M059J (cell line): ENCODE measurements around the gene DISP3. TPM values are rescaled to one million over a fixed set of nuclear protein-coding genes. Genes with fewer than 3 reads are reported as not detected.
"Not testable (repeated sequence)": the region's sequence is repeated elsewhere in the genome, so short reads cannot be mapped to it uniquely, and the experiment has no call there.

Source experiments
- DNase-seq: peaks from one replicate; pipeline ENCODE4 v3.0.0-alpha.2; 2012; ENCODE audit warnings: low read depth
- total RNA-seq: library from RNA; depleted of rRNA; stranded (reverse); fragments of >200 nt; shearing (Covaris generic); gene quantifications from 2 replicates; pipeline ENCODE4 v1.2.3, GENCODE V29; 2014; rRNA removed

The DISP3 gene
- total RNA-seq, 1 experiment from 2014 or later, result 0.02 TPM

DNA sequence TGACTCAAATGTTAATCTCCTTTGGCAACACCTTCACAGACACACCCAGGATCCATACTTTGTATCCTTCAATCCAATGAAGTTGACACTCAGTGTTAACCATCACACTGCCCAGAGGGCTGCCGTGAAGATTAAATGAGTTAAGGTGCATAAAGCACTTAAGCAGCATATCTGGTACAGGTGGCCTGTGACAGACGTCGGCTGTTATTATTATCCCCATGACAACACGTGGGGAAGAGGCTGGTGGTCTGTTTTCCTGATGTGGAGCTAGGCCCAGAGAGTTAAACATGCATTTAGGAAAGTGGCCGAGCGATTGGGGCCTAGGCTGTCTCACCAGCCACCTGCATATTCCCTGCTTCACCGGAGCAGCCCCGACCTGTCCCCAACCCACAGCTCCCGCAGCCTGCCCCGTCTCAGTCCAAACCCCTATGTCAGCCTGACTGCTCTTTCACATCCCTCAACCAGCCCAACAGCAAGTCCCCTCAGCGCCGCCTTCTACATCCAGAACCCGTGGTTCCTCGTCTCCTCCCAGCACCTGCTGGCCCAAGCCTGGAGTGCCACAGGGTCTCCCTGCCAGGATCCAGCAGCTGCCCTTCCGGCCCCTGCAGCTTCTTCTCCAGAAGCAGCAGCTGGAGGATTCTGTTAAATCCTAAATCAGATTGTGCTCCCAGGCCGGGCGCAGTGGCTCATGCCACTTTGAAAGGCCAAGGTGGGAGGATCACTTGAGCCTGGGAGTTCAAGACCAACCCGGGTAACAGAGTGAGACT, 97.3 kb downstream of the DISP3 start:
- DNase-seq, result no peak

DNA sequence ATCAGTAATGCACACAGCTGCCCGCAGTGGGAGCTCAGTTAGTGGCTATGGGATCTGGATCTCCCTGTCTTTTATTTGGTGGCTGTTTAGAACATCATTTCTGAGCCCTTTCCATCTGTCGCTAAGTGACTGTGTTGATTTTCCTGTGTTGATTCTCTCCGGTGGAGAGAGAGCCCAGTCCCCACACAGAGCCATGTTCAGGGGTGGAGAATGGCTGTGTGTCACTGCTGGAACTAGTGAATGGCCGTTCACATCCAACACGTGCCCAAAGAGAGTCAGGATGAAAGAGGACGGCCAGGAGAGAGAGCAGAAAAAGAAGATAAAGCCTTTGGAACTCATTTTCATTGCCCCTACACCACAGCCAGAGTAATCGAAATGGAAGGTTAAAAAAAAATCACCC, 99.0 kb downstream of the DISP3 start:
- no peak for DNase-seq

DNA sequence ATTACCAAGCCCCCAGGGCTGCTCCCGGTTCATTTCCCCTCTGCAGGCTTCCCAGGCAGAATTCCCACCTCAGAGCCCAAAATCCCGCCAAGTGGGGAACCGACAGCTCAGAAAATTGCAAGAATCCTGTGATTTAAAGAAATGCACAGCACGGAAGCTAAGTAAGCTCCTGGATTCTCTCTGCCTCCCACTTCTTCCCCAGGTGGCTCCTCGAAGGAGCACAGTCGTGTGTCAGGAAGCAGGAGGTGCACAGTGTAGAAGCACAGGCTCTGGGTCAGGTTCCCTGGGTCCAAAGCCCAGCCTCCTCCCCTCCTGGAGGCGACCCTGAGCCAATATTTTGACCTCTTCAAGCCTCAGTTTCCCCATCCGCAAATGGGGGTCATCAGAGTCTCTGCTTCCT, 100.6 kb downstream of the DISP3 start:
- DNase-seq, result no peak

DNA sequence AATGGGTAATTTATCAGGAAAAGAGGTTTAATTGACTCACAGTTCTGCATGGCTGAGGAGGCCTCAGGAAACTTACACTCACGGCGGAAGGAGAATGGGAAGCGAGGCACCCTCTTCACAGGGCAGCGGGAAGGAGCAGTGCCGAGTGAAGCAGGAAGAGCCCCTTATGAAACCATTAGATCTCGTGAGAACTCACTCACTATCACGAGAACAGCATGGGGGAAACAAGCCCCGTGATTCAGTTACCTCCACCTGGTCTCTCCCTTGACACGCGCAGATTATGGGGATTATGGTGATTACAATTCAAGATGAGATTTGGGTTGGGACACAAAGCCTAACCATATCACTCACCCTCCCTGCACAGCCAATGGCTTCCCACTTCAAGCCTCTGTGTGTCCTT, 101.1 kb downstream of the DISP3 start:
- DNase-seq, result not testable (repeated sequence)

DNA sequence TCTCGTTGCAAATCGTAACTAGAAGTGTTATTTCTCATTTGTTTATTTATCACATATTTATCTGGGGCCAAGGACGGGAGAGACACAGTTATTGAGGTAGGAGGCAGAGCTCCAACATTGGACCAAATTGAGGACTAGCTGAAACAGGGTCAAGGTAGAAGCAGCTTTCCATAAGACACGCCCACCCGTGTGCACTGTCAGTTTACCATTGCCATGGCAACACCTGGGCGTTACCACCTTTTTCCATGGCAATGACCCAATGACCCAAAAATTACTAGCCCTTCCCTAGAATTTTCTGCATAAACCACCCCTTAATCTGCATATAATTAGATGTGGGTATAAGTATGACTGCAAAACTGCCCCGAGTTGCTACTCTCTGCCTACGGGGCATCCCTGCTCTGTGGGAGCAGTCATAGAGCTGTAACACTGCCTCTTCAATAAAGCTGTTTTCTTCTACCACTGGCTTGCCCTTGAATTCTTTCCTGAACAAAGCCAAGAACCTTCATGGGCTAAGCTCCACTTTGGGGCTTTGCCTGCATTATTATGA, 102.6 kb downstream of the DISP3 start:
- DNase-seq, result no peak

DNA sequence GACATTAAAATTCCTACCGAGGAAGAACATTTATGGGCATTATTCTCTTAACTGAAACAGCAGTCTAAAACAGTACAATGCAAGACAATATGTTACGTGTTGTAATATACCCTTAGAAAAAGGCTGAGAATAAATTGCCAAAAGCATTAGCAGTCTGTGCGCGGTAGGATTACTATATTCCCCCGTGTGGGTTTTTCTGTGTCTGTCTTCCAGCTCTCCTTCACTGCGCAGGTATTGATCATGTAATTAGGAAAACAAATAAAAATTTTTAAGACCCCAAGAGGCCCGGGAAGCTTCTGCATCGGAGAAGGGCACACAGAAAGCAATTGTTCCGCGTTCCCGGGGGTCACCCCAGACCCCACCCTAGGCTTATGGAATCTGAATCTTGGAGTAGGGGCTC, 106.4 kb downstream of the DISP3 start:
- no peak for DNase-seq

Other genes with a start within 250 kb of the DISP3 start
- 27.6 and 46.6 TPM in 2 replicates for gene MTOR, start 216.6 kb upstream of the DISP3 start, total RNA-seq
- 9.5 and 11.0 TPM in 2 replicates for gene UBIAD1, start 206.0 kb upstream of the DISP3 start, total RNA-seq
- 2.7 and 7.5 TPM in 2 replicates for gene FBXO2, start 175.3 kb downstream of the DISP3 start, total RNA-seq
- gene FBXO44, start 175.7 kb downstream of the DISP3 start, total RNA-seq, result 7.5 and 13.3 TPM in 2 replicates
- 11.0 and 12.2 TPM in 2 replicates for gene FBXO6, start 185.0 kb downstream of the DISP3 start, total RNA-seq
- gene MAD2L2, start 202.0 kb downstream of the DISP3 start, total RNA-seq, result 129 and 141 TPM in 2 replicates
- 0.12 and 0.25 TPM in 2 replicates for gene DRAXIN, start 212.6 kb downstream of the DISP3 start, total RNA-seq